Endothelial cell of hepatic sinusoid (primary cell): ENCODE results near the gene ZSCAN26.
"Not testable (repeated sequence)": the region's sequence is repeated elsewhere in the genome, so short reads cannot be mapped to it uniquely, and the experiment has no call there.

Experiments
- in situ Hi-C: cut with HindIII; loops from 2 replicates; pipeline ENCODE4 v1.10.0; 2017; ENCODE audit warnings: low sequenced_read_pairs

Gene ZSCAN26

DNA sequence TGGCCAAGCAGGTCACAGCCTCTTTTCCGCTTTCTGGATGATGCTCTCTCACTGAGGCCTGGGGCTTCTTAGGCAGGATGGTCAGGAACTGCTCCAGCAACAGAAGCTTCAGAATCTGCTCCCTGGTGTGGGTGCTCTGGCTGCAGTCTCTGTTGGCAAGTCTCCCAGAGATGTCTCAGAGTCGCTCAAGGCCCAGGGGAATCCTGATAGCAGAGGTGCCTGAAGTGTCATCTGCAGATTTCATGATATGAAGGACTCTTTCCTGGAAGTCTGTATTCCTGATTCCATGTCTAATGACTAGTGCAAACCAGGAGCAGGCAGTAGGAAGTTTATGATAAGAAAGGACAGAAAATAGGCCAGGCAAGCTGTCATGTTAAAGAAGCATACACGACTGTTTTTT lies 48.7 kb downstream of the ZSCAN26 start:
- in situ Hi-C loops: no loop called here

DNA sequence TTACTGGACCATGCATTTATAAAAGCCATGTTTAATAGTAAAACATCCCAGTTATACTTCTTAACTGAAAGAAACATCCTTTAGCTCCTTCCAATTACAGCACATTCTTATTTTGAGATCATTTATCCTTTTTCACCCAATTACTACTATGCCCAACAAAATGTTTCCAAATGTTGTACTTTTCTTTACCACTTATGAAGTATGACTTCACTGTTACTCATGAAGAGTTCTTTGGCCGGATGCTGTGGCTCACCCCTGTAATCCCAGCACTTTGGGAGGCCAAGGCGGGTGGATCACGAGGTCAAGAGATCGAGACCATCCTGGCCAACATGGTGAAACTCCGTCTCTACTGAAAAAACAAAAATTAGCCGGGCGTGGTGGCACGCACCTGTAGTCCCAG lies 50.9 kb downstream of the ZSCAN26 start:
- in situ Hi-C loops: not testable (repeated sequence)

DNA sequence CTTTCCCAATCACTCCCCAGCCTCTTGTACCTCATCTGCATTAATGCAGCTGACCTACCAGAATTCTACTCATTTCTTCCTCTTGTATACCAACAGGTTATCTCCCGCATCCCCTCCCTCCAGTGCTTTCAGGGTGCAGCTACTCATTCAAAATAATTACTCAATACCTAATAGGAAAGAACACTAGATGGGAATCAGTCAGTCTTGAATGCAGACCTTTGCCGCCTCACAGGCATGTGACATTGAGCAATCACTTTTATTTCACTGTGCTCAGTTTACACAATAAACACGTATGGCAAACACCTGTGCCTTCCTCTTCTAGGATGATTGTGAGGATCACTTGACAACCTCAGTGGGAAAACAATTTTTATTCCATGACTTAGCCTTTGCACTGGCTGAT lies 55.7 kb downstream of the ZSCAN26 start:
- in situ Hi-C loops: no loop called here

DNA sequence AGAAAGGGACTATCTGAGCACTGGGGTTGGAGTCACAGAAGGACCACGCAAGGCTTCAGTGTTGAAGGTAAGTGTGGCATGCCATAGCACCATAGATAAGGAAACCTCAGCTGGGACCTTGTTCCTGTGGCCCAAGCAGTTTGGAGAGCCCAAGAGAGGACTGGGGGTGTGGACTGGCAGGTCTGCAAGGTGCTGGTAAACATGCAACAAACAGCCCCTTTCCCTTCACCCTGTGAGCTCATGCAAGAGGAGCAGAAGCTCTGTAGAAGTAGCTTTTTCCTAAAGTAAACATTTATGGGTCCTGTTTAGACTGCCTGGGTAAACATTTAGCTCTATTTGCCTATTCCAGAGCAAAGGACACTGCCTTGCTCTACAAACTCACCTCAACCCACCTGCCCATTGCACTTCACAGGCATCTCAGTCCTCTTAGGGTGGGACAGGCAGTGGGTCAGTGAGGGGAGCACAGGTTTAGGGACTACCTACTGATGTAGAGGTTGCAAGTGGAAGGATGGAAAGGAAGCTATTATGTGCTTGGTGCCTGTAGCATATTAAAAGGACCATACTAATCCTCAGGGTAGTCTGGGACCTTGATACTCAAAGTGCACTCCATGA lies 57.0 kb downstream of the ZSCAN26 start:
- in situ Hi-C loops: no loop called here

DNA sequence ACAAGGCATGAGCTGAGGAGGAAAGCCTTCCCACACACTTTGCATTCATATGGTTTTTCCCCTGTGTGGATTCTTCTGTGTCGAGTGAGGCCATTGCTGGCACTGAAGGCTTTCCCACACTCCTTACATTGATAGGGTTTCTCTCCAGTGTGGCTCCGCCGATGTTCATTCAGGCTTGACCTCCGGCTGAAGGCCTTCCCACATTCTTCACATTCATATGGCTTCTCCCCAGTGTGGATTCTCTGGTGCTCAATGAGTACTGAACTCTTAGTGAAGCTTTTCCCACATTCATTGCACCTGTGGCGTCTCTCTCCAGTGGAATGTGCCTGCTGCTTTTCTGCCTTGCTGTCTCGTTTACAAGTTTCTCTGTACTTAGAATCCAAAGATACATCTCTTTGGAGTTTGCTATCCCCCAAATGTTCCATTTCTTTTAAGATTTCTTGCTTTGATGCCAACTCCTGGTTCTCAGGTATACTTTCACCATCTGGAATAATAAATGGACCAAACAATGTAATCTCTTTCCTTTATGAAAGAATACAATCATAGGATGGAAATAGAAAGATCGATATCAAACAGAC lies 59.5 kb downstream of the ZSCAN26 start:
- in situ Hi-C loops: no loop called here
